LNCAP (cell line): ENCODE results near the gene SETD3.

ENCODE experiments used
- CTCF ChIP-seq: fragments of 450-650 bp; IDR thresholded peaks from 2 replicates; pipeline ENCODE4 v1.5.1; 2017; ENCODE audit warnings: mild to moderate bottlenecking

The SETD3 gene

GRCh38 chr14:99479906-99480869, at the start of gene SETD3:
TSS of gene SETD3 (minus strand) at chr14:99480859. CDS start at chr14:99465805, 15,054 bp downstream.
- no peak for TF ChIP-seq CTCF

- peak; percentile 32; the same call in 1 of the 2 replicates for TF ChIP-seq CTCF
Observed at GRCh38 chr14:99529899-99530298, 49.2 kb upstream of the SETD3 start.

- no peak for TF ChIP-seq CTCF
Observed at GRCh38 chr14:99527427-99528076, 46.9 kb upstream of the SETD3 start.

- no peak for TF ChIP-seq CTCF
Observed at GRCh38 chr14:99527026-99527425, 46.4 kb upstream of the SETD3 start.

- no peak for TF ChIP-seq CTCF
Observed at GRCh38 chr14:99525699-99526080, 45.0 kb upstream of the SETD3 start.

- peak; percentile 50 for TF ChIP-seq CTCF
Observed at GRCh38 chr14:99524804-99525698, 44.4 kb upstream of the SETD3 start.

- TF ChIP-seq CTCF = no peak
Observed at GRCh38 chr14:99524091-99524661, 43.5 kb upstream of the SETD3 start.
